Measurements from ENCODE around the gene ACO1.
A peak's percentile ranks its signal among the peaks of the same experiment; 100 is the strongest.

ACO1 gene

GRCh38 chr9:32455738-32456137, 71.3 kb downstream of the ACO1 start:
- Histone ChIP-seq H3K4ac (ENCODE audit: low read depth in 1 of 2, low read length in 2 of 2) (no peak overlapping the region), H2BK12ac (ENCODE audit: low read length in 2 of 2) (no peak overlapping the region), H4K8ac (ENCODE audit: low read length) (no peak overlapping the region), H3K9me3 (ENCODE audit: control insufficient read depth, low read length) (no peaks in the 10 kb centered on the region), H3K9ac (ENCODE audit: low read length) (no peak overlapping the region), H3K4me1 (ENCODE audit: control insufficient read depth, insufficient read depth, low read depth, low read length) (no peaks in the 10 kb centered on the region), H3K79me1 (replicated peaks; ENCODE audit: low read length, poor library complexity, severe bottlenecking) (peaks cover 11% of the 10 kb centered on the region), H3K36me3 (ENCODE audit: control insufficient read depth in 1 of 2, insufficient read depth in 2 of 2, low read depth in 1 of 2, low read length in 2 of 2) (peaks cover 21 to 94% of the 10 kb centered on the region in 2 experiments), H3K4me3 (ENCODE audit: insufficient read depth in 1 of 2, low read depth in 1 of 2, low read length in 2 of 2) (no peak overlapping the region), H3K4me2 (ENCODE audit: low read length, poor library complexity, severe bottlenecking) (no peak overlapping the region), H3K18ac (ENCODE audit: low read depth in 1 of 2, low read length in 2 of 2) (no peak overlapping the region), H2AFZ (ENCODE audit: low read depth, low read length) (no peak overlapping the region), H2AK5ac (ENCODE audit: low read length, severe bottlenecking) (no peak overlapping the region), H3K23ac (ENCODE audit: low read length in 2 of 2) (no peak overlapping the region), H3K14ac (ENCODE audit: low read length in 2 of 2) (no peak overlapping the region), H2BK5ac (ENCODE audit: low read depth, low read length, poor library complexity, severe bottlenecking) (no peak overlapping the region), H2BK15ac (ENCODE audit: low read depth, poor library complexity, severe bottlenecking) (no peak overlapping the region), H3K27ac (ENCODE audit: low read length, poor library complexity, severe bottlenecking) (no peak overlapping the region), H2BK120ac (ENCODE audit: low read depth, low read length) (no peak overlapping the region), H4K91ac (ENCODE audit: low read length) (no peak overlapping the region), H3K27me3 (ENCODE audit: control insufficient read depth in 1 of 2, insufficient read depth in 1 of 2, low read length in 2 of 2) (no peaks in the 10 kb centered on the region)
- no peak for DNase-seq
- WGBS = 95% methylated on average over 5 of the region's 5 CpGs

GRCh38 chr9:32456564-32456963, 72.1 kb downstream of the ACO1 start:
- Histone ChIP-seq H3K79me1 (replicated peaks; ENCODE audit: low read length, poor library complexity, severe bottlenecking) (peaks cover 11% of the 10 kb centered on the region), H4K8ac (ENCODE audit: low read length) (no peak overlapping the region), H3K4me2 (ENCODE audit: low read length, poor library complexity, severe bottlenecking) (no peak overlapping the region), H3K36me3 (ENCODE audit: control insufficient read depth in 1 of 2, insufficient read depth in 2 of 2, low read depth in 1 of 2, low read length in 2 of 2) (peaks cover 21 to 94% of the 10 kb centered on the region in 2 experiments), H3K14ac (ENCODE audit: low read length in 2 of 2) (no peak overlapping the region), H3K27me3 (ENCODE audit: control insufficient read depth in 1 of 2, insufficient read depth in 1 of 2, low read length in 2 of 2) (no peaks in the 10 kb centered on the region), H2BK120ac (ENCODE audit: low read depth, low read length) (no peak overlapping the region), H2AK5ac (ENCODE audit: low read length, severe bottlenecking) (no peak overlapping the region), H2BK12ac (ENCODE audit: low read length in 2 of 2) (no peak overlapping the region), H3K23ac (ENCODE audit: low read length in 2 of 2) (no peak overlapping the region), H3K4me1 (ENCODE audit: control insufficient read depth, insufficient read depth, low read depth, low read length) (no peaks in the 10 kb centered on the region), H4K91ac (ENCODE audit: low read length) (no peak overlapping the region), H3K9ac (ENCODE audit: low read length) (no peak overlapping the region), H3K4me3 (ENCODE audit: insufficient read depth in 1 of 2, low read depth in 1 of 2, low read length in 2 of 2) (no peak overlapping the region), H3K9me3 (ENCODE audit: control insufficient read depth, low read length) (no peaks in the 10 kb centered on the region), H3K18ac (ENCODE audit: low read depth in 1 of 2, low read length in 2 of 2) (no peak overlapping the region), H3K4ac (ENCODE audit: low read depth in 1 of 2, low read length in 2 of 2) (no peak overlapping the region), H2BK15ac (ENCODE audit: low read depth, poor library complexity, severe bottlenecking) (no peak overlapping the region), H3K27ac (ENCODE audit: low read length, poor library complexity, severe bottlenecking) (peak overlapping the region; percentile 47), H2AFZ (ENCODE audit: low read depth, low read length) (no peak overlapping the region), H2BK5ac (ENCODE audit: low read depth, low read length, poor library complexity, severe bottlenecking) (no peak overlapping the region)
- DNase-seq = no peak
- 91% methylated on average over 1 of the region's 1 CpG for WGBS

- no peak overlapping the region for H2BK12ac ChIP-seq (ENCODE audit: low read length in 2 of 2)
- 87% methylated on average over 4 of the region's 5 CpGs for WGBS
Measured at GRCh38 chr9:32463500-32464293, 79.3 kb downstream of the ACO1 start.

GRCh38 chr9:32468740-32469139, 84.3 kb downstream of the ACO1 start:
- no peak for DNase-seq
- Histone ChIP-seq H2AFZ (ENCODE audit: low read depth, low read length) (no peak overlapping the region), H3K27me3 (ENCODE audit: control insufficient read depth in 1 of 2, insufficient read depth in 1 of 2, low read length in 2 of 2) (no peaks in the 10 kb centered on the region), H3K4ac (ENCODE audit: low read depth in 1 of 2, low read length in 2 of 2) (no peak overlapping the region), H3K36me3 (ENCODE audit: control insufficient read depth in 1 of 2, insufficient read depth in 2 of 2, low read depth in 1 of 2, low read length in 2 of 2) (peaks cover 20 to 90% of the 10 kb centered on the region in 2 experiments), H2BK5ac (ENCODE audit: low read depth, low read length, poor library complexity, severe bottlenecking) (no peak overlapping the region), H3K18ac (ENCODE audit: low read depth in 1 of 2, low read length in 2 of 2) (no peak overlapping the region), H2BK12ac (ENCODE audit: low read length in 2 of 2) (no peak overlapping the region), H2BK15ac (ENCODE audit: low read depth, poor library complexity, severe bottlenecking) (no peak overlapping the region), H3K9ac (ENCODE audit: low read length) (no peak overlapping the region), H2AK5ac (ENCODE audit: low read length, severe bottlenecking) (no peak overlapping the region), H3K23ac (ENCODE audit: low read length in 2 of 2) (no peak overlapping the region), H3K4me2 (ENCODE audit: low read length, poor library complexity, severe bottlenecking) (no peak overlapping the region), H3K79me1 (replicated peaks; ENCODE audit: low read length, poor library complexity, severe bottlenecking) (peaks cover 20% of the 10 kb centered on the region), H4K91ac (ENCODE audit: low read length) (no peak overlapping the region), H3K14ac (ENCODE audit: low read length in 2 of 2) (no peak overlapping the region), H4K8ac (ENCODE audit: low read length) (no peak overlapping the region), H3K4me3 (ENCODE audit: insufficient read depth in 1 of 2, low read depth in 1 of 2, low read length in 2 of 2) (no peak overlapping the region), H2BK120ac (ENCODE audit: low read depth, low read length) (no peak overlapping the region), H3K4me1 (ENCODE audit: control insufficient read depth, insufficient read depth, low read depth, low read length) (peaks cover 3% of the 10 kb centered on the region), H3K9me3 (ENCODE audit: control insufficient read depth, low read length) (no peaks in the 10 kb centered on the region), H3K27ac (ENCODE audit: low read length, poor library complexity, severe bottlenecking) (no peak overlapping the region)
- WGBS = 100% methylated on average over 1 of the region's 1 CpG

More at GRCh38 chr9:32463500-32464293, 79.3 kb downstream of the ACO1 start:
- no peak for DNase-seq
- Histone ChIP-seq H3K23ac (ENCODE audit: low read length in 2 of 2) (no peak overlapping the region), H3K14ac (ENCODE audit: low read length in 2 of 2) (no peak overlapping the region), H3K9ac (ENCODE audit: low read length) (no peak overlapping the region), H4K8ac (ENCODE audit: low read length) (no peak overlapping the region), H3K9me3 (ENCODE audit: control insufficient read depth, low read length) (no peaks in the 10 kb centered on the region), H3K18ac (ENCODE audit: low read depth in 1 of 2, low read length in 2 of 2) (no peak overlapping the region), H3K27ac (ENCODE audit: low read length, poor library complexity, severe bottlenecking) (no peak overlapping the region), H3K79me1 (replicated peaks; ENCODE audit: low read length, poor library complexity, severe bottlenecking) (peaks cover 16% of the 10 kb centered on the region), H2AK5ac (ENCODE audit: low read length, severe bottlenecking) (no peak overlapping the region), H2AFZ (ENCODE audit: low read depth, low read length) (no peak overlapping the region), H3K4me3 (ENCODE audit: insufficient read depth in 1 of 2, low read depth in 1 of 2, low read length in 2 of 2) (no peak overlapping the region), H2BK5ac (ENCODE audit: low read depth, low read length, poor library complexity, severe bottlenecking) (no peak overlapping the region), H4K91ac (ENCODE audit: low read length) (no peak overlapping the region), H2BK15ac (ENCODE audit: low read depth, poor library complexity, severe bottlenecking) (no peak overlapping the region), H2BK120ac (ENCODE audit: low read depth, low read length) (no peak overlapping the region), H3K36me3 (ENCODE audit: control insufficient read depth in 1 of 2, insufficient read depth in 2 of 2, low read depth in 1 of 2, low read length in 2 of 2) (peaks cover 17 to 91% of the 10 kb centered on the region in 2 experiments), H3K4me2 (ENCODE audit: low read length, poor library complexity, severe bottlenecking) (no peak overlapping the region), H3K4ac (ENCODE audit: low read depth in 1 of 2, low read length in 2 of 2) (no peak overlapping the region), H3K4me1 (ENCODE audit: control insufficient read depth, insufficient read depth, low read depth, low read length) (no peaks in the 10 kb centered on the region), H3K27me3 (ENCODE audit: control insufficient read depth in 1 of 2, insufficient read depth in 1 of 2, low read length in 2 of 2) (no peaks in the 10 kb centered on the region)
